Caco-2 (cell line): ENCODE measurements around the gene TAF11L13. TPM values are rescaled to one million over a fixed set of nuclear protein-coding genes. Genes with fewer than 3 reads are reported as not detected.

Experiments
- BruUV-seq: library from RNA; stranded (reverse); fragments of 400-500 nt; replicated peaks from 2 replicates; lab custom pipeline; 2021; lab: Mats Ljungman, UMichigan
- CTCF ChIA-PET: fragments of 300-600 bp; sonication (Branson Sonifier 250); formaldehyde crosslinking; loops from one replicate; lab custom pipeline; 2022; ENCODE audit warnings: antibody characterized with exemption; lab: Charles Lee
- POLR2A ChIA-PET: fragments of 300-600 bp; sonication (Branson Sonifier 250); formaldehyde crosslinking; loops from one replicate; lab custom pipeline; 2022; ENCODE audit warnings: antibody characterized with exemption; lab: Charles Lee
- DNase-seq, 2 experiments: peaks; one replicate each; pipeline versions ENCODE4 v3.0.0 to v3.0.0-alpha.2; 2020 to 2022
- H3K27me3 ChIP-seq: replicated peaks from 2 replicates; pipeline ENCODE4 v1.6.0; 2011; ENCODE audit warnings: low read length; ENCODE audit not compliant: control insufficient read depth, insufficient read depth
- H3K36me3 ChIP-seq: 2 replicates; pipeline ENCODE4 v1.5.1; 2011; ENCODE audit warnings: low read length; ENCODE audit not compliant: control insufficient read depth, insufficient read depth
- H3K4me1 ChIP-seq: fragments of 250-450 bp; sonication (Bioruptor Pico); 2 replicates; pipeline ENCODE4 v1.5.1; 2020; ENCODE audit warnings: mild to moderate bottlenecking
- H3K4me3 ChIP-seq: 2 replicates; pipeline ENCODE4 v1.5.1; 2011; ENCODE audit warnings: low read depth, mild to moderate bottlenecking, control low read depth, low read length
- H3K9me3 ChIP-seq: fragments of 250-450 bp; sonication (Bioruptor Pico); 2 replicates; pipeline ENCODE4 v1.5.1; 2020; ENCODE audit warnings: mild to moderate bottlenecking, moderate library complexity
- H3K27ac Mint-ChIP-seq: one replicate; pipeline ENCODE4 v1.8.0; 2022; ENCODE audit warnings: mixed read lengths; ENCODE audit not compliant: unreplicated experiment
- H3K27me3 Mint-ChIP-seq: one replicate; pipeline ENCODE4 v1.8.0; 2022; ENCODE audit warnings: mixed read lengths; ENCODE audit not compliant: insufficient read depth, unreplicated experiment
- H3K36me3 Mint-ChIP-seq: one replicate; pipeline ENCODE4 v1.8.0; 2022; ENCODE audit warnings: mild to moderate bottlenecking, mixed read lengths; ENCODE audit not compliant: insufficient read depth, unreplicated experiment
- H3K4me1 Mint-ChIP-seq: one replicate; pipeline ENCODE4 v1.8.0; 2022; ENCODE audit warnings: low read depth, mixed read lengths; ENCODE audit not compliant: unreplicated experiment
- H3K4me3 Mint-ChIP-seq: one replicate; pipeline ENCODE4 v1.8.0; 2022; ENCODE audit warnings: mild to moderate bottlenecking, moderate library complexity, mixed read lengths; ENCODE audit not compliant: unreplicated experiment
- H3K9me3 Mint-ChIP-seq: one replicate; pipeline ENCODE4 v1.8.0; 2022; ENCODE audit warnings: mixed read lengths; ENCODE audit not compliant: unreplicated experiment
- intact Hi-C: fragments of 100-400 bp; cut with micrococcal nuclease; formaldehyde crosslinking; loops from one replicate; pipeline ENCODE4 v1.10.0; 2022; ENCODE audit not compliant: unreplicated experiment
- total RNA-seq: library from RNA; stranded (reverse); gene quantifications from 2 replicates; pipeline ENCODE4 v1.2.3, GENCODE V29; 2022
- TF ChIP-seq, protein P1 (sequence below), 2 experiments: fragments of 200-600 bp in 1 of 2; IDR thresholded peaks; 1 replicate in 1 of 2; 2 replicates in 1 of 2; pipeline versions ENCODE4 v1.5.1 to v1.8.0; 2011 to 2022; ENCODE audit warnings: antibody characterized with exemption in 1 of 2, control low read depth in 1 of 2, inconsistent platforms in 1 of 2, low read depth in 1 of 2, low read length in 1 of 2, mild to moderate bottlenecking in 1 of 2, moderate library complexity in 1 of 2; ENCODE audit not compliant: insufficient read depth in 1 of 2, severe bottlenecking in 1 of 2, unreplicated experiment in 1 of 2

Gene TAF11L13
- total RNA-seq, 1 experiment from 2014 or later: not detected

DNA sequence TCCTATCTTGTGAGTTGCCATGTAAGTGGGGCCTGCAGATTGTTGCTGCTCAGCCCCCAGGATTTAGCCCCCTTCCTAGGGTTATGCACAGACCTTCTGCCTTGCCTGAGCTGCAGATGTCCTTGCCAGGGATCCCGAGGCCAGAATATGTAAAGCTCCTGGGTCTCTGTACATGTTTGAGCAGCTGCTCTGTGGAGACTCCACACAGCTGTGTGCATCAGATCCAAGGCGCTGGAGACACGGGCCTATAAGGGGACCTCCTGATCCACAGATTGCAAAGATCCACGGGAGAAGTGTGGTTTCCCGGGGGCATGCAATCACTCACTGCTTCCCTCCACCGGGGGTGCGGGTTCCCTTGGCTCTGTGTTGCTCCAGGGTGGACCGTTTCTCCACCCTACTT, 31.3 kb downstream of the TAF11L13 start:
- intact Hi-C loops: no loop called here
- POLR2A ChIA-PET: no interaction called here
- Mint-ChIP-seq H3K4me1 (peaks cover 7% of the 10 kb centered on the region), H3K4me3 (no peak overlapping the region), H3K27me3 (peaks cover 10% of the 10 kb centered on the region), H3K36me3 (no peaks in the 10 kb centered on the region), H3K9me3 (no peaks in the 10 kb centered on the region), H3K27ac (no peak overlapping the region)
- no TSS peak for BruUV-seq
- H3K27me3 ChIP-seq: no peaks in the 10 kb centered on the region
- H3K4me3 ChIP-seq: no peak overlapping the region
- H3K9me3 ChIP-seq: no peaks in the 10 kb centered on the region
- no peaks in the 10 kb centered on the region for H3K36me3 ChIP-seq
- CTCF ChIA-PET: no interaction called here
- H3K4me1 ChIP-seq: no peaks in the 10 kb centered on the region
- TF ChIP-seq, protein P1, sequence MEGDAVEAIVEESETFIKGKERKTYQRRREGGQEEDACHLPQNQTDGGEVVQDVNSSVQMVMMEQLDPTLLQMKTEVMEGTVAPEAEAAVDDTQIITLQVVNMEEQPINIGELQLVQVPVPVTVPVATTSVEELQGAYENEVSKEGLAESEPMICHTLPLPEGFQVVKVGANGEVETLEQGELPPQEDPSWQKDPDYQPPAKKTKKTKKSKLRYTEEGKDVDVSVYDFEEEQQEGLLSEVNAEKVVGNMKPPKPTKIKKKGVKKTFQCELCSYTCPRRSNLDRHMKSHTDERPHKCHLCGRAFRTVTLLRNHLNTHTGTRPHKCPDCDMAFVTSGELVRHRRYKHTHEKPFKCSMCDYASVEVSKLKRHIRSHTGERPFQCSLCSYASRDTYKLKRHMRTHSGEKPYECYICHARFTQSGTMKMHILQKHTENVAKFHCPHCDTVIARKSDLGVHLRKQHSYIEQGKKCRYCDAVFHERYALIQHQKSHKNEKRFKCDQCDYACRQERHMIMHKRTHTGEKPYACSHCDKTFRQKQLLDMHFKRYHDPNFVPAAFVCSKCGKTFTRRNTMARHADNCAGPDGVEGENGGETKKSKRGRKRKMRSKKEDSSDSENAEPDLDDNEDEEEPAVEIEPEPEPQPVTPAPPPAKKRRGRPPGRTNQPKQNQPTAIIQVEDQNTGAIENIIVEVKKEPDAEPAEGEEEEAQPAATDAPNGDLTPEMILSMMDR (IDR thresholded peaks at IDR 0.05; ENCODE audit: insufficient read depth in 1 of 2, low read depth in 1 of 2, low read length in 1 of 2, severe bottlenecking in 1 of 2, unreplicated experiment in 1 of 2): no peak
- no peak for DNase-seq

DNA sequence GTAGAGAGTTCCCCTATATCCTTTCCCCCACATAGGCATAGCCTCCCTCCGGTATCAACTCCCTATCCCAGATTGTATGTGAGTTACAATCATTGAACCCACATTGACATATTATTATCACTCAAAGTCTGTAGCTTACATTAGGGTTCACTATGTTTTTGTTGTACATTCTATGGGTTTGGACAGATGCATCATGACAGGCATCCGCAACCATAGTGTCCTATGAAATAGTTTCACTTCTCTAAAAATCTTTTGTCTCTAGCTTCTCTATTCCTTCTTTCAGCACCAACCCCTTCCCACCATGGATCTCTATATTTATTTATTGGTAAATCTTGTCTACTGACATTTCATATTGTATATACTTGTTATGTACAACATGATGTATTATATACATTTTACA, 33.9 kb downstream of the TAF11L13 start:
- Histone ChIP-seq H3K4me3 (no peak overlapping the region), H3K36me3 (no peaks in the 10 kb centered on the region), H3K27me3 (no peaks in the 10 kb centered on the region), H3K4me1 (no peaks in the 10 kb centered on the region), H3K9me3 (no peaks in the 10 kb centered on the region)
- ChIA-PET CTCF (no interaction called here), POLR2A (no interaction called here)
- no peaks in the 10 kb centered on the region for H3K36me3 Mint-ChIP-seq
- H3K27me3 Mint-ChIP-seq: peaks cover 10% of the 10 kb centered on the region
- H3K27ac Mint-ChIP-seq: no peak overlapping the region
- peaks cover 7% of the 10 kb centered on the region for H3K4me1 Mint-ChIP-seq
- H3K4me3 Mint-ChIP-seq: no peak overlapping the region
- BruUV-seq: no TSS peak
- intact Hi-C loops: no loop called here
- H3K9me3 Mint-ChIP-seq: no peaks in the 10 kb centered on the region
- TF ChIP-seq, protein P1 (IDR thresholded peaks at IDR 0.05; ENCODE audit: insufficient read depth in 1 of 2, low read depth in 1 of 2, low read length in 1 of 2, severe bottlenecking in 1 of 2, unreplicated experiment in 1 of 2): no peak
- DNase-seq: no peak

DNA sequence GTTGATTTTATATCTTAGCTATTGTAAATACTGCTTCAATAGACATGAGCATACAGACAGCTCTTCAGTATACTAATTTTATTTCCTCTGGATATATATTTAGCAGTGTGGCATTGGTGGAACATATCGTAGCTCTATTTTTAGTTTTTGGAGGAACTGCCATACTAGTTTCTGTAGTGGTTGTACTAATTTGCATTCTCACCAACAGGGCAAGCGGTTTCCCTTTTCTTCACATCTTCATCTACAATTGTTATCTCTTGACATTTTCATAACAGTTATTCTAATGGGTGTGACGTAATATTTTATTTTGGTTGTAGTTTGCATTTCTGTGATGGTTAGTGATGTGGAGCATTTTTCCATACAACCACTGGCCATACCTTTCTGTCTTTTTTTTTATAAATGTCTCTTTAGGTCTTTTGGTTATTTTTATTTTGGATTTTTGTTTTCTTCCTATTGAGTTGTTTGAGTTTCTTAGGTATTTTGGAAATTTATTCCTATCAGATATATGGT, 34.9 kb downstream of the TAF11L13 start:
- Histone ChIP-seq H3K4me1 (no peaks in the 10 kb centered on the region), H3K4me3 (no peak overlapping the region), H3K36me3 (no peaks in the 10 kb centered on the region), H3K27me3 (no peaks in the 10 kb centered on the region), H3K9me3 (peaks cover 3% of the 10 kb centered on the region; the same call in 1 of the 2 replicates)
- POLR2A ChIA-PET: no interaction called here
- Mint-ChIP-seq H3K36me3 (no peaks in the 10 kb centered on the region), H3K27ac (no peak overlapping the region), H3K9me3 (no peaks in the 10 kb centered on the region), H3K4me1 (peaks cover 3% of the 10 kb centered on the region), H3K27me3 (peaks cover 5% of the 10 kb centered on the region), H3K4me3 (no peak overlapping the region)
- DNase-seq: no peak
- BruUV-seq: no TSS peak
- CTCF ChIA-PET: no interaction called here
- intact Hi-C loops: no loop called here
- TF ChIP-seq, protein P1 (IDR thresholded peaks at IDR 0.05; ENCODE audit: insufficient read depth in 1 of 2, low read depth in 1 of 2, low read length in 1 of 2, severe bottlenecking in 1 of 2, unreplicated experiment in 1 of 2): no peak
